ENCODE data around the gene NTN4.
A peak's percentile ranks its signal among the peaks of the same experiment; 100 is the strongest.
"Not testable (repeated sequence)": the region's sequence is repeated elsewhere in the genome, so short reads cannot be mapped to it uniquely, and the experiment has no call there.

The NTN4 gene

GRCh38 chr12:95703986-95704385, 86.6 kb downstream of the NTN4 start:
- DNase-seq, result no peak

- no peak for DNase-seq
Measured at GRCh38 chr12:95701722-95702418, 88.7 kb downstream of the NTN4 start.

- no peak for DNase-seq
Measured at GRCh38 chr12:95701275-95701674, 89.3 kb downstream of the NTN4 start.

- no peak for DNase-seq
Measured at GRCh38 chr12:95700316-95700785, 90.2 kb downstream of the NTN4 start.

- DNase-seq, result no peak
Measured at GRCh38 chr12:95699579-95699978, 91.0 kb downstream of the NTN4 start.

GRCh38 chr12:95694136-95694535, 96.4 kb downstream of the NTN4 start:
- no peak for DNase-seq

GRCh38 chr12:95693689-95694088, 96.9 kb downstream of the NTN4 start:
- no peak for DNase-seq

- no peak for DNase-seq
Measured at GRCh38 chr12:95690861-95691635, 99.5 kb downstream of the NTN4 start.

- no peak for DNase-seq
Measured at GRCh38 chr12:95687937-95688336, 102.6 kb downstream of the NTN4 start.

- no peak for DNase-seq
Measured at GRCh38 chr12:95683418-95683817, 107.1 kb downstream of the NTN4 start.

GRCh38 chr12:95681210-95681765, 109.3 kb downstream of the NTN4 start:
- no peak for DNase-seq

- no peak for DNase-seq
Measured at GRCh38 chr12:95678684-95679083, 111.9 kb downstream of the NTN4 start.

GRCh38 chr12:95677782-95678181, 112.8 kb downstream of the NTN4 start:
- DNase-seq, result not testable (repeated sequence)

- peak; percentile 96 for DNase-seq
Measured at GRCh38 chr12:95674631-95675030, 115.9 kb downstream of the NTN4 start.

GRCh38 chr12:95674163-95674562, 116.4 kb downstream of the NTN4 start:
- DNase-seq, result peak; percentile 71

- no peak for DNase-seq
Measured at GRCh38 chr12:95673576-95673975, 117.0 kb downstream of the NTN4 start.

GRCh38 chr12:95672166-95672565, 118.4 kb downstream of the NTN4 start:
- DNase-seq, result no peak

- DNase-seq, result no peak
Measured at GRCh38 chr12:95671265-95671664, 119.3 kb downstream of the NTN4 start.

GRCh38 chr12:95663525-95663924, 127.0 kb downstream of the NTN4 start:
- no peak for DNase-seq

GRCh38 chr12:95661360-95661759, 129.2 kb downstream of the NTN4 start:
- DNase-seq, result no peak

GRCh38 chr12:95658386-95658785, 132.2 kb downstream of the NTN4 start:
- DNase-seq, result no peak

GRCh38 chr12:95654665-95655064, 135.9 kb downstream of the NTN4 start:
- not testable (repeated sequence) for DNase-seq

GRCh38 chr12:95653771-95654546, 136.6 kb downstream of the NTN4 start:
- DNase-seq, result no peak

Data from NCI-H1092 (cell line).